Measurements from ENCODE around the gene SPSB1. TPM values are rescaled to one million over a fixed set of nuclear protein-coding genes. Genes with fewer than 3 reads are reported as not detected.

The SPSB1 gene
- total and polyA plus RNA-seq, 10 of the 15 experiments (the other 5 are each of a cell fraction or from before 2014, with no cell fraction given) = 0.02 to 2.0 (median 0.90) TPM; not detected in 1

DNA sequence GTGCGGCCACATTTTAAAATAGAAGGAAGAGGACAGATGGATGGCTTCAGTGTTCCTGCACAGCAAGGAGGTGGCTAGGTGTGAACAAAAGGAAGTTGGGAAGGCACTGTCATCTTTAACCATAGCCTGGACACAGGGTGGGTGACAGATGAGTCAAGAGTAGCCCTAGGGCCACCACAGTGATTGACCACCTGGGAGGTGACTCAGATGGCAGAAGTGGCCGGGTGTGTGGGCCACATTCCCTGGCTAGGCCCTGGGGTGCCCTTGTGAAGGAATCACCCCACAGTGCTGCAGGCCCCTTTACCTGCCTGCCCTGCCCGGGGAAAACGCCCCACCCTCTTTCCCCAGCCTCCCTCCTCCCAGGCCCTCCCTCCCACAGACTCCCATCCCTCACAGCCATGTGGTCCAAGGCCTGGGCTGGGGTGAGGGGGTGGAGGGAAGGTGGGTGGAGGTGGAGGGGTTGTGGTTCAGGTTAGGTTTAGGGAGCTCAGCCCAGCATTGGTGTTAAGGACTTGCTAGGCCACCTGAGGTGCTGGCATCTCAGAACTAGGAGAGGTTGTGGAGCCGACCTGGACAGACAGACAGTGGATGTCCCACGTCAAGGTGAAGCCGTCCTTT lies 59.1 kb downstream of the SPSB1 start:
- ATAC-seq (no peak), DNase-seq (ENCODE audit: low read depth, low spot score) (no peak), FAIRE-seq (no peak)
- Histone ChIP-seq H4K20me1 (ENCODE audit: control insufficient read depth, insufficient read depth) (no peaks in the 10 kb centered on the region), H3K9ac (ENCODE audit: control insufficient read depth, insufficient read depth, low read length) (no peak overlapping the region), H3K36me3 (ENCODE audit: control insufficient read depth in 2 of 2, insufficient read depth in 2 of 2, low read length in 1 of 2) (no peaks in the 10 kb centered on the region), H3K4me3 (no peak overlapping the region), H3K27me3 (replicated peaks in 1 of 2; ENCODE audit: control insufficient read depth in 2 of 2, insufficient read depth in 2 of 2, low read length in 1 of 2) (no peaks in the 10 kb centered on the region), H2AFZ (ENCODE audit: control insufficient read depth, low read depth, low read length) (no peak overlapping the region), H3K4me1 (ENCODE audit: control insufficient read depth, insufficient read depth, low read length) (no peaks in the 10 kb centered on the region), H3K27ac (ENCODE audit: control insufficient read depth, insufficient read depth) (no peak overlapping the region), H3K79me2 (ENCODE audit: control insufficient read depth, insufficient read depth, low read length) (no peaks in the 10 kb centered on the region), H3K4me2 (ENCODE audit: control insufficient read depth, insufficient read depth) (no peak overlapping the region), H3K9me3 (replicated peaks; ENCODE audit: control insufficient read depth, insufficient read depth, low read length) (no peaks in the 10 kb centered on the region)
- RAD21 ChIA-PET (ENCODE audit: unreplicated experiment) = interaction anchor here (0.9 to 1.4 kb wide), 2 partner anchors 63 to 106 kb away, joined by 3 to 4 read pairs; no protein-coding TSS in a partner anchor
- intact Hi-C loops (cut with micrococcal nuclease; ENCODE audit: unreplicated experiment) (no loop called here), in situ Hi-C loops (cut with MboI) (no loop called here)
- 44% methylated on average over 7 of the region's 7 CpGs for WGBS (ENCODE audit: insufficient coverage, insufficient replicate concordance, low lambda C conversion rate, missing lambda C conversion rate)
- BruUV-seq (replicated peaks) = no TSS peak
- CTCF ChIA-PET = interaction anchor here (0.9 kb wide), 1 partner anchor 105 kb away, joined by 3 read pairs; no protein-coding TSS in a partner anchor
- POLR2A ChIA-PET = no interaction called here
- SMC1A ChIA-PET (ENCODE audit: uncharacterized antibody, unreplicated experiment) = interaction anchor here (1.0 kb wide), 1 partner anchor 58 kb away, joined by 4 read pairs; no protein-coding TSS in a partner anchor
- TF ChIP-seq ZNF592 (IDR thresholded peaks at IDR 0.05) (no peak), REST (IDR thresholded peaks at IDR 0.05; ENCODE audit: low read depth, low read length) (no peak), EP300 (IDR thresholded peaks at IDR 0.05; ENCODE audit: borderline replicate concordance in 1 of 2, control insufficient read depth in 1 of 2, low read depth in 2 of 2, low read length in 2 of 2) (no peak), CBFB (IDR thresholded peaks at IDR 0.05; ENCODE audit: low read depth) (no peak), POLR2AphosphoS5 (IDR thresholded peaks at IDR 0.05; ENCODE audit: low read length) (no peak), ESRRA (IDR thresholded peaks at IDR 0.05; ENCODE audit: low read length) (no peak), BCL11A (IDR thresholded peaks at IDR 0.05; ENCODE audit: low read depth, low read length) (no peak), ETV6 (conservative IDR thresholded peaks at IDR 0.05 in 1 of 2, IDR thresholded peaks at IDR 0.05 in 1 of 2; ENCODE audit: borderline replicate concordance in 1 of 2, low read depth in 1 of 2) (no peak), NFIC (IDR thresholded peaks at IDR 0.05; ENCODE audit: low read depth, low read length) (no peak), MYC (IDR thresholded peaks at IDR 0.05; ENCODE audit: insufficient read depth, insufficient read length, insufficient replicate concordance, low read length, severe bottlenecking) (no peak)
- TF ChIP-seq, protein P1, sequence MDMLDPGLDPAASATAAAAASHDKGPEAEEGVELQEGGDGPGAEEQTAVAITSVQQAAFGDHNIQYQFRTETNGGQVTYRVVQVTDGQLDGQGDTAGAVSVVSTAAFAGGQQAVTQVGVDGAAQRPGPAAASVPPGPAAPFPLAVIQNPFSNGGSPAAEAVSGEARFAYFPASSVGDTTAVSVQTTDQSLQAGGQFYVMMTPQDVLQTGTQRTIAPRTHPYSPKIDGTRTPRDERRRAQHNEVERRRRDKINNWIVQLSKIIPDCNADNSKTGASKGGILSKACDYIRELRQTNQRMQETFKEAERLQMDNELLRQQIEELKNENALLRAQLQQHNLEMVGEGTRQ (IDR thresholded peaks at IDR 0.05; ENCODE audit: borderline replicate concordance, low read depth, low read length) = no peak

Data from GM12878 (cell line).